GM23338 (cell line): ENCODE data around the gene STAT3. TPM values are rescaled to one million over a fixed set of nuclear protein-coding genes. Genes with fewer than 3 reads are reported as not detected.

Source experiments
- ATAC-seq: fragments of 200-7000 bp; cut with Tn5 transposase; 3 replicates; pipeline ENCODE4 v1.9.1; 2020
- DNase-seq: peaks from one replicate; pipeline ENCODE4 v3.0.0-alpha.2; 2015; ENCODE audit warnings: low spot score
- H2AFZ ChIP-seq: fragments of 200-600 bp; sonication (generic); 2 replicates; pipeline ENCODE4 v1.8.0; 2016; ENCODE audit warnings: antibody characterized with exemption, mild to moderate bottlenecking, moderate library complexity
- H3F3A ChIP-seq: fragments of 200-600 bp; sonication (generic); replicated peaks from 2 replicates; pipeline ENCODE4 v1.8.0; 2017; ENCODE audit warnings: antibody characterized with exemption, mixed run types, low read depth
- H3K27ac ChIP-seq: fragments of 200-600 bp; sonication (generic); 2 replicates; pipeline ENCODE4 v1.6.1; 2016; ENCODE audit warnings: low read depth
- H3K27me3 ChIP-seq: fragments of 200-600 bp; sonication (generic); 2 replicates; pipeline ENCODE4 v1.8.0; 2016; ENCODE audit warnings: mild to moderate bottlenecking, mixed run types, moderate library complexity; ENCODE audit not compliant: insufficient read depth
- H3K36me3 ChIP-seq: fragments of 200-600 bp; sonication (generic); 2 replicates; pipeline ENCODE4 v1.8.0; 2016; ENCODE audit warnings: mild to moderate bottlenecking; ENCODE audit not compliant: insufficient read depth
- H3K4me1 ChIP-seq: fragments of 200-600 bp; sonication (generic); 2 replicates; pipeline ENCODE4 v1.8.0; 2016; ENCODE audit warnings: mild to moderate bottlenecking, moderate library complexity; ENCODE audit not compliant: insufficient read depth
- H3K4me2 ChIP-seq: fragments of 200-600 bp; sonication (generic); 2 replicates; pipeline ENCODE4 v1.7.1; 2017; ENCODE audit warnings: mixed run types
- H3K4me3 ChIP-seq: fragments of 200-600 bp; sonication (generic); 2 replicates; pipeline ENCODE4 v1.6.1; 2016; ENCODE audit warnings: mixed run types
- H3K79me2 ChIP-seq: fragments of 200-600 bp; sonication (generic); replicated peaks from 2 replicates; pipeline ENCODE4 v1.8.0; 2017; ENCODE audit warnings: mild to moderate bottlenecking; ENCODE audit not compliant: insufficient read depth
- H3K9me2 ChIP-seq: fragments of 200-600 bp; sonication (generic); 2 replicates; pipeline ENCODE4 v1.8.0; 2017; ENCODE audit not compliant: insufficient read depth
- H4K20me1 ChIP-seq: fragments of 200-600 bp; sonication (generic); replicated peaks from 2 replicates; pipeline ENCODE4 v1.8.0; 2017; ENCODE audit warnings: mild to moderate bottlenecking; ENCODE audit not compliant: insufficient read depth
- H3K27ac Mint-ChIP-seq: 2 replicates; pipeline ENCODE4 v1.8.0; 2020; ENCODE audit warnings: inconsistent platforms, mild to moderate bottlenecking, moderate library complexity, mixed read lengths
- H3K27me3 Mint-ChIP-seq: 3 replicates; pipeline ENCODE4 v1.8.0; 2022; ENCODE audit warnings: low read depth, mild to moderate bottlenecking, moderate library complexity, mixed read lengths, inconsistent platforms; ENCODE audit not compliant: insufficient read depth, poor library complexity
- H3K36me3 Mint-ChIP-seq: 3 replicates; pipeline ENCODE4 v1.8.0; 2021; ENCODE audit warnings: low read depth, mild to moderate bottlenecking, inconsistent platforms, moderate library complexity, mixed read lengths
- H3K4me1 Mint-ChIP-seq: 3 replicates; pipeline ENCODE4 v1.8.0; 2020; ENCODE audit warnings: mild to moderate bottlenecking, inconsistent platforms, mixed read lengths
- H3K4me3 Mint-ChIP-seq: 3 replicates; pipeline ENCODE4 v1.8.0; 2021; ENCODE audit warnings: moderate library complexity, mild to moderate bottlenecking, inconsistent platforms, mixed read lengths
- H3K9me3 Mint-ChIP-seq: 3 replicates; pipeline ENCODE4 v1.8.0; 2020; ENCODE audit warnings: moderate library complexity, mild to moderate bottlenecking, inconsistent platforms, mixed read lengths
- CREB1 ChIP-seq: fragments of 250-450 bp; sonication (Bioruptor Pico); IDR thresholded peaks from 2 replicates; pipeline ENCODE4 v1.5.0; 2020; ENCODE audit warnings: low read depth, mild to moderate bottlenecking, moderate library complexity
- CTCF ChIP-seq, 2 experiments: fragments of 200-600 bp in 1 of 2; sonication (generic) in 1 of 2; conservative IDR thresholded peaks; 2 replicates each; pipeline versions ENCODE4 v1.5.1 to v1.6.1; 2016 to 2017; ENCODE audit warnings: antibody characterized with exemption in 2 of 2, low read depth in 2 of 2, mild to moderate bottlenecking in 2 of 2, moderate library complexity in 1 of 2
- ETS1 ChIP-seq: IDR thresholded peaks from 2 replicates; pipeline ENCODE4 v1.6.1; 2016; ENCODE audit warnings: antibody characterized with exemption
- EZH2 ChIP-seq: fragments of 200-600 bp; sonication (generic); IDR thresholded peaks from one replicate; pipeline ENCODE4 v1.8.0; 2017; ENCODE audit warnings: antibody characterized with exemption, mild to moderate bottlenecking, low read depth; ENCODE audit not compliant: unreplicated experiment
- EZH2phosphoT487 ChIP-seq: fragments of 200-600 bp; sonication (generic); IDR thresholded peaks from one replicate; pipeline ENCODE4 v1.8.1; 2018; ENCODE audit warnings: antibody characterized with exemption; ENCODE audit not compliant: unreplicated experiment
- JUNB ChIP-seq: IDR thresholded peaks from one replicate; pipeline ENCODE4 v1.6.1; 2016; ENCODE audit warnings: antibody characterized with exemption; ENCODE audit not compliant: unreplicated experiment
- NANOG ChIP-seq: IDR thresholded peaks from 2 replicates; pipeline ENCODE4 v1.6.1; 2016; ENCODE audit warnings: antibody characterized with exemption, borderline replicate concordance
- POLR2AphosphoS5 ChIP-seq: IDR thresholded peaks from 2 replicates; pipeline ENCODE4 v1.6.1; 2016; ENCODE audit warnings: antibody characterized with exemption, low read depth
- REST ChIP-seq: IDR thresholded peaks from one replicate; pipeline ENCODE4 v1.6.1; 2018; ENCODE audit warnings: antibody characterized with exemption; ENCODE audit not compliant: unreplicated experiment
- STAT1 ChIP-seq: IDR thresholded peaks from one replicate; pipeline ENCODE4 v1.6.1; 2016; ENCODE audit warnings: antibody characterized with exemption; ENCODE audit not compliant: unreplicated experiment
- ZNF114 ChIP-seq: fragments of 250-450 bp; sonication (Bioruptor Pico); IDR thresholded peaks from 2 replicates; pipeline ENCODE4 v1.5.0; 2020; ENCODE audit warnings: mild to moderate bottlenecking, moderate library complexity
- ZNF331 ChIP-seq: fragments of 250-450 bp; sonication (Bioruptor Pico); IDR thresholded peaks from 2 replicates; pipeline ENCODE4 v1.5.0; 2020; ENCODE audit warnings: low read depth, mild to moderate bottlenecking, moderate library complexity
- ZNF462 ChIP-seq: fragments of 250-450 bp; sonication (Bioruptor Pico); IDR thresholded peaks from 2 replicates; pipeline ENCODE4 v1.5.0; 2020; ENCODE audit warnings: mild to moderate bottlenecking, moderate library complexity
- polyA plus RNA-seq: library from polyadenylated mRNA; unstranded; fragments of >200 nt; fragmentation: Nextera tagmentation; extraction: Ambion mirVana; gene quantifications from 2 replicates; pipeline ENCODE4 v1.2.1, GENCODE V29; 2016
- total RNA-seq: library from RNA; depleted of rRNA; stranded (reverse); fragments of >200 nt; shearing (Covaris generic); gene quantifications from 2 replicates; pipeline ENCODE4 v1.2.3, GENCODE V29; 2014

Gene STAT3
- total and polyA plus RNA-seq, 2 experiments from 2014 or later = 49.5 to 78.0 TPM

GRCh38 chr17:42399121-42399520 lies 10.9 kb upstream of the STAT3 start:
- Mint-ChIP-seq H3K36me3 (no peaks in the 10 kb centered on the region; the same call in 2 of the 3 replicates), H3K4me3 (no peak overlapping the region), H3K27me3 (peaks cover 5% of the 10 kb centered on the region), H3K9me3 (no peaks in the 10 kb centered on the region), H3K27ac (no peak overlapping the region), H3K4me1 (peaks cover 32% of the 10 kb centered on the region)
- Histone ChIP-seq H3K79me2 (no peaks in the 10 kb centered on the region), H3K4me3 (no peak overlapping the region), H4K20me1 (no peaks in the 10 kb centered on the region), H3F3A (peaks cover 4% of the 10 kb centered on the region; the same call in 1 of the 2 replicates), H3K36me3 (no peaks in the 10 kb centered on the region), H3K27me3 (no peaks in the 10 kb centered on the region), H3K4me1 (peaks cover 31% of the 10 kb centered on the region), H3K9me2 (no peaks in the 10 kb centered on the region), H2AFZ (no peak overlapping the region), H3K4me2 (no peak overlapping the region), H3K27ac (peak overlapping the region; percentile 59; the same call in 1 of the 2 replicates)
- ATAC-seq (no peak), DNase-seq (no peak)
- TF ChIP-seq JUNB (no peak), CREB1 (CRISPR knock-in tag) (no peak), REST (no peak), ZNF114 (CRISPR knock-in tag) (no peak), NANOG (no peak), ZNF462 (no peak), EZH2phosphoT487 (no peak), EZH2 (no peak), STAT1 (no peak), ZNF331 (CRISPR knock-in tag) (no peak), POLR2AphosphoS5 (no peak), ETS1 (no peak), CTCF (conservative IDR thresholded peaks at IDR 0.05; ENCODE audit: low read depth in 2 of 2) (no peak)
